Bronchus fibroblast of lung (primary cell): ENCODE results near the gene MAP1LC3A. TPM values are rescaled to one million over a fixed set of nuclear protein-coding genes. Genes with fewer than 3 reads are reported as not detected.

Experiments
- total RNA-seq: library from RNA; depleted of rRNA; stranded (reverse); fragments of >200 nt; gene quantifications from 2 replicates; pipeline ENCODE4 v1.2.3, GENCODE V29; 2015

The MAP1LC3A gene
- total RNA-seq, result 22.4 and 34.8 TPM in 2 replicates

GRCh38 chr20:34558320-34559218 is at the start of gene MAP1LC3A:
Gene MAP1LC3A (plus strand): TSS chr20:34558718. CDS start chr20:34558869, 151 bp downstream.

GRCh38 chr20:34516247-34517113 is 42.0 kb upstream of the MAP1LC3A start, which contains the start of gene DYNLRB1:
Gene DYNLRB1 (plus strand): TSS chr20:34516422. CDS start chr20:34516459, 37 bp downstream.

Other genes with a start within 250 kb of the MAP1LC3A start
- gene ITCH, start 195.4 kb upstream of the MAP1LC3A start, total RNA-seq, result 32.0 and 35.6 TPM in 2 replicates
- 147 and 200 TPM in 2 replicates for gene DYNLRB1, start 42.3 kb upstream of the MAP1LC3A start, total RNA-seq
- 17.0 and 21.1 TPM in 2 replicates for gene PIGU, start 118.4 kb downstream of the MAP1LC3A start, total RNA-seq
- gene TP53INP2, start 145.6 kb downstream of the MAP1LC3A start, total RNA-seq, result 5.8 and 7.6 TPM in 2 replicates